Stimulated activated naive CD8-positive, alpha-beta T cell treated with anti-CD3 and anti-CD28 coated beads, Interleukin-15, amount 100 ng/mL, for 72 hours (primary cell): Measurements from ENCODE around the gene FAM177B.
A peak's percentile ranks its signal among the peaks of the same experiment; 100 is the strongest.

ENCODE experiments used
- ATAC-seq: fragments of 150-1000 bp; cut with Tn5 transposase; 2 replicates; pipeline ENCODE4 v1.10.0; 2021; ENCODE audit warnings: mild to moderate bottlenecking, moderate library complexity
- DNase-seq, 2 donors: peaks; one replicate each; pipeline ENCODE4 v3.0.0; 2021 to 2022
- H3K27ac Mint-ChIP-seq, 2 donors: one replicate each; pipeline ENCODE4 v1.8.0; 2022; ENCODE audit warnings: mild to moderate bottlenecking in 2 of 2, mixed read lengths in 2 of 2, moderate library complexity in 2 of 2
- H3K27me3 Mint-ChIP-seq: one replicate; pipeline ENCODE4 v1.8.0; 2022; ENCODE audit warnings: mixed read lengths
- H3K4me1 Mint-ChIP-seq: one replicate; pipeline ENCODE4 v1.8.0; 2022; ENCODE audit warnings: mild to moderate bottlenecking, mixed read lengths
- H3K4me3 Mint-ChIP-seq, 2 donors: one replicate each; pipeline ENCODE4 v1.8.0; 2022; ENCODE audit warnings: mild to moderate bottlenecking in 2 of 2, mixed read lengths in 2 of 2, moderate library complexity in 1 of 2
- H3K9me3 Mint-ChIP-seq, 2 donors: one replicate each; pipeline ENCODE4 v1.8.0; 2022; ENCODE audit warnings: mixed read lengths in 2 of 2

The FAM177B gene

GRCh38 chr1:222736972-222737371 is at the start of gene FAM177B:
Gene FAM177B (plus strand): TSS chr1:222737202. CDS start chr1:222746546, 9,344 bp downstream.
- no peaks in the 10 kb centered on the region for H3K9me3 Mint-ChIP-seq
- no peak for ATAC-seq

GRCh38 chr1:222691016-222691415 is 46.0 kb upstream of the FAM177B start:
- Mint-ChIP-seq H3K27me3 (no peaks in the 10 kb centered on the region), H3K4me3 (no peak overlapping the region), H3K27ac (no peak overlapping the region), H3K9me3 (no peaks in the 10 kb centered on the region), H3K4me1 (peaks cover 7% of the 10 kb centered on the region)
- no peak for ATAC-seq
- DNase-seq: no peak

More at GRCh38 chr1:222736972-222737371, at the start of gene FAM177B:
- no peak within 1 kb of the TSS for H3K4me3 Mint-ChIP-seq
- no peaks in the 10 kb centered on the region for H3K27me3 Mint-ChIP-seq
- H3K27ac Mint-ChIP-seq: no peak within 1 kb of the TSS
- H3K4me1 Mint-ChIP-seq: peaks cover 7% of the 10 kb centered on the region
- no peak for DNase-seq

- no peak overlapping the region for H3K4me3 Mint-ChIP-seq
- H3K27ac Mint-ChIP-seq: no peak overlapping the region
- H3K9me3 Mint-ChIP-seq: no peaks in the 10 kb centered on the region
- no peak for DNase-seq
- H3K27me3 Mint-ChIP-seq: no peaks in the 10 kb centered on the region
- ATAC-seq: no peak
- H3K4me1 Mint-ChIP-seq: peaks cover 16% of the 10 kb centered on the region
Observed at GRCh38 chr1:222694927-222695326, 42.1 kb upstream of the FAM177B start.

GRCh38 chr1:222696741-222697140 is 40.3 kb upstream of the FAM177B start:
- peaks cover 16% of the 10 kb centered on the region for H3K4me1 Mint-ChIP-seq
- H3K27me3 Mint-ChIP-seq: no peaks in the 10 kb centered on the region
- ATAC-seq: no peak
- H3K9me3 Mint-ChIP-seq: no peaks in the 10 kb centered on the region
- no peak overlapping the region for H3K4me3 Mint-ChIP-seq
- no peak overlapping the region for H3K27ac Mint-ChIP-seq
- DNase-seq: no peak

- no peak overlapping the region for H3K27ac Mint-ChIP-seq
- no peaks in the 10 kb centered on the region for H3K9me3 Mint-ChIP-seq
- no peaks in the 10 kb centered on the region for H3K27me3 Mint-ChIP-seq
- ATAC-seq (peak; percentile 40), DNase-seq (no peak)
- H3K4me3 Mint-ChIP-seq: no peak overlapping the region
- peaks cover 16% of the 10 kb centered on the region for H3K4me1 Mint-ChIP-seq
Observed at GRCh38 chr1:222697203-222697602, 39.8 kb upstream of the FAM177B start.

- no peak for ATAC-seq
- DNase-seq: no peak
- Mint-ChIP-seq H3K4me1 (peaks cover 16% of the 10 kb centered on the region), H3K27ac (peak overlapping the region in 1 of 2 donors; percentile 85), H3K9me3 (no peaks in the 10 kb centered on the region), H3K4me3 (no peak overlapping the region), H3K27me3 (no peaks in the 10 kb centered on the region)
Observed at GRCh38 chr1:222697826-222698225, 39.2 kb upstream of the FAM177B start.

GRCh38 chr1:222702210-222702609 is 34.8 kb upstream of the FAM177B start:
- no peak overlapping the region for H3K4me3 Mint-ChIP-seq
- ATAC-seq (no peak), DNase-seq (no peak)
- H3K4me1 Mint-ChIP-seq: peaks cover 31% of the 10 kb centered on the region
- H3K27me3 Mint-ChIP-seq: no peaks in the 10 kb centered on the region
- H3K27ac Mint-ChIP-seq: no peak overlapping the region
- no peaks in the 10 kb centered on the region for H3K9me3 Mint-ChIP-seq

GRCh38 chr1:222704260-222704659 is 32.7 kb upstream of the FAM177B start:
- no peak for ATAC-seq
- Mint-ChIP-seq H3K4me1 (peaks cover 33% of the 10 kb centered on the region), H3K27me3 (no peaks in the 10 kb centered on the region), H3K9me3 (no peaks in the 10 kb centered on the region), H3K27ac (no peak overlapping the region), H3K4me3 (no peak overlapping the region)
- DNase-seq: no peak

- H3K4me1 Mint-ChIP-seq: peaks cover 48% of the 10 kb centered on the region
- H3K27ac Mint-ChIP-seq: no peak overlapping the region
- no peaks in the 10 kb centered on the region for H3K27me3 Mint-ChIP-seq
- no peak for DNase-seq
- H3K4me3 Mint-ChIP-seq: no peak overlapping the region
- no peaks in the 10 kb centered on the region for H3K9me3 Mint-ChIP-seq
- no peak for ATAC-seq
Observed at GRCh38 chr1:222706815-222707214, 30.2 kb upstream of the FAM177B start.

- DNase-seq (no peak), ATAC-seq (no peak)
- Mint-ChIP-seq H3K9me3 (no peaks in the 10 kb centered on the region), H3K27ac (no peak overlapping the region), H3K27me3 (no peaks in the 10 kb centered on the region), H3K4me1 (peaks cover 51% of the 10 kb centered on the region), H3K4me3 (peak overlapping the region; percentile 62 to 93)
Observed at GRCh38 chr1:222709700-222710153, 27.3 kb upstream of the FAM177B start.

GRCh38 chr1:222711319-222712252 is 25.4 kb upstream of the FAM177B start:
- Mint-ChIP-seq H3K9me3 (no peaks in the 10 kb centered on the region), H3K4me3 (peak overlapping the region; percentile 92 to 93), H3K4me1 (peaks cover 38% of the 10 kb centered on the region), H3K27me3 (no peaks in the 10 kb centered on the region), H3K27ac (peak overlapping the region; percentile 84 to 99)
- DNase-seq (peak; percentile 53 to 61), ATAC-seq (peak; percentile 66)

- H3K27me3 Mint-ChIP-seq: no peaks in the 10 kb centered on the region
Observed at GRCh38 chr1:222712253-222713090, 24.5 kb upstream of the FAM177B start, which contains the start of the genes AIDA and BROX. Gene AIDA (minus strand): TSS chr1:222712491. CDS start chr1:222712317, 174 bp downstream. Gene BROX (plus strand): TSS chr1:222712564. CDS start chr1:222715700, 3,136 bp downstream.

GRCh38 chr1:222713091-222713961 is 23.7 kb upstream of the FAM177B start:
- DNase-seq (peak; percentile 87 to 94), ATAC-seq (peak; percentile 82)
- Mint-ChIP-seq H3K4me1 (peaks cover 39% of the 10 kb centered on the region), H3K9me3 (no peaks in the 10 kb centered on the region), H3K27me3 (no peaks in the 10 kb centered on the region), H3K4me3 (peak overlapping the region; percentile 92 to 93), H3K27ac (peak overlapping the region; percentile 99)

More at GRCh38 chr1:222712253-222713090, 24.5 kb upstream of the FAM177B start, which contains the start of the genes AIDA and BROX:
- Mint-ChIP-seq H3K9me3 (no peaks in the 10 kb centered on the region), H3K4me3 (peak within 1 kb of the TSS; percentile 92 to 93), H3K27ac (peak within 1 kb of the TSS; percentile 99), H3K4me1 (peaks cover 40% of the 10 kb centered on the region)
- DNase-seq (peak; percentile 94 to 95), ATAC-seq (peak; percentile 85)

GRCh38 chr1:222716393-222716792 is 20.6 kb upstream of the FAM177B start:
- no peak for ATAC-seq
- Mint-ChIP-seq H3K9me3 (no peaks in the 10 kb centered on the region), H3K27me3 (no peaks in the 10 kb centered on the region), H3K4me1 (peaks cover 22% of the 10 kb centered on the region), H3K27ac (peak overlapping the region; percentile 19 to 33), H3K4me3 (no peak overlapping the region)
- DNase-seq: no peak
